ENCODE measurements around the gene XPO6. TPM values are rescaled to one million over a fixed set of nuclear protein-coding genes. Genes with fewer than 3 reads are reported as not detected.
A peak's percentile ranks its signal among the peaks of the same experiment; 100 is the strongest.

XPO6 gene
- polyA plus RNA-seq, 1 donor (not counting 4 experiments of a cell fraction or from before 2014, with no cell fraction given): 127 TPM

GRCh38 chr16:28062847-28063521 is 148.8 kb downstream of the XPO6 start:
- no peaks in the 10 kb centered on the region for H3K79me2 ChIP-seq (ENCODE audit: control insufficient read depth, insufficient read depth, low read length)
- no peak overlapping the region for H2AFZ ChIP-seq (ENCODE audit: control insufficient read depth, low read length)
- no peak overlapping the region for H3K4me2 ChIP-seq (ENCODE audit: control insufficient read depth, extremely low read depth, insufficient read depth, low read depth, low read length)
- no peaks in the 10 kb centered on the region for H3K9me1 ChIP-seq (ENCODE audit: control insufficient read depth, extremely low read depth, insufficient read depth, low read length)
- H3K9me3 ChIP-seq (ENCODE audit: control insufficient read depth, low read depth, low read length): no peaks in the 10 kb centered on the region
- dilution Hi-C loops (cut with MboI; ENCODE audit: extremely low pct_ligation_motif_present, low sequenced_read_pairs): no loop called here
- DNase-seq (ENCODE audit: low read depth, low spot score) (no peak), FAIRE-seq (no peak)
- H3K4me1 ChIP-seq (ENCODE audit: control insufficient read depth, extremely low read depth, insufficient read depth, low read length): no peaks in the 10 kb centered on the region
- H3K9ac ChIP-seq (ENCODE audit: control insufficient read depth, extremely low read depth, insufficient read depth, low read length): no peak overlapping the region
- no peaks in the 10 kb centered on the region for H4K20me1 ChIP-seq (ENCODE audit: control insufficient read depth, extremely low read depth, insufficient read depth, low read length)
- no peak overlapping the region for H3K27ac ChIP-seq (ENCODE audit: control insufficient read depth, insufficient read depth, low read length)
- peaks cover 57% of the 10 kb centered on the region for H3K27me3 ChIP-seq (ENCODE audit: control insufficient read depth, extremely low read depth, insufficient read depth, low read length)
- TF ChIP-seq EZH2 (IDR thresholded peaks at IDR 0.05; ENCODE audit: low read length): no peak
- no peak for TF ChIP-seq CTCF (optimal IDR thresholded peaks at IDR 0.05 in 1 of 3, IDR thresholded peaks at IDR 0.05 in 1 of 3, conservative IDR thresholded peaks at IDR 0.05 in 1 of 3; ENCODE audit: extremely low read depth in 1 of 3, insufficient read depth in 2 of 3, low read length in 3 of 3)
- H3K4me3 ChIP-seq (ENCODE audit: control insufficient read depth in 2 of 3, extremely low read depth in 1 of 3, insufficient read depth in 2 of 3, low read depth in 1 of 3, low read length in 3 of 3): no peak overlapping the region
- H3K36me3 ChIP-seq (ENCODE audit: control insufficient read depth in 2 of 2, extremely low read depth in 1 of 2, insufficient read depth in 2 of 2, low read length in 2 of 2): no peaks in the 10 kb centered on the region

- DNase-seq (ENCODE audit: low read depth, low spot score): no peak
- Histone ChIP-seq H3K9me1 (ENCODE audit: control insufficient read depth, extremely low read depth, insufficient read depth, low read length) (no peaks in the 10 kb centered on the region), H3K9me3 (ENCODE audit: control insufficient read depth, low read depth, low read length) (no peaks in the 10 kb centered on the region), H3K36me3 (ENCODE audit: control insufficient read depth in 2 of 2, extremely low read depth in 1 of 2, insufficient read depth in 2 of 2, low read length in 2 of 2) (no peaks in the 10 kb centered on the region), H4K20me1 (ENCODE audit: control insufficient read depth, extremely low read depth, insufficient read depth, low read length) (no peaks in the 10 kb centered on the region), H3K27ac (ENCODE audit: control insufficient read depth, insufficient read depth, low read length) (no peak overlapping the region), H2AFZ (ENCODE audit: control insufficient read depth, low read length) (no peak overlapping the region), H3K27me3 (ENCODE audit: control insufficient read depth, extremely low read depth, insufficient read depth, low read length) (peaks cover 57% of the 10 kb centered on the region), H3K79me2 (ENCODE audit: control insufficient read depth, insufficient read depth, low read length) (no peaks in the 10 kb centered on the region), H3K4me1 (ENCODE audit: control insufficient read depth, extremely low read depth, insufficient read depth, low read length) (no peaks in the 10 kb centered on the region), H3K4me3 (ENCODE audit: control insufficient read depth in 2 of 3, extremely low read depth in 1 of 3, insufficient read depth in 2 of 3, low read depth in 1 of 3, low read length in 3 of 3) (no peak overlapping the region), H3K4me2 (ENCODE audit: control insufficient read depth, extremely low read depth, insufficient read depth, low read depth, low read length) (no peak overlapping the region), H3K9ac (ENCODE audit: control insufficient read depth, extremely low read depth, insufficient read depth, low read length) (no peak overlapping the region)
- FAIRE-seq: no peak
- TF ChIP-seq EZH2 (IDR thresholded peaks at IDR 0.05; ENCODE audit: low read length) (peak; percentile 42), CTCF (optimal IDR thresholded peaks at IDR 0.05 in 1 of 3, IDR thresholded peaks at IDR 0.05 in 1 of 3, conservative IDR thresholded peaks at IDR 0.05 in 1 of 3; ENCODE audit: extremely low read depth in 1 of 3, insufficient read depth in 2 of 3, low read length in 3 of 3) (no peak)
- dilution Hi-C loops (cut with MboI; ENCODE audit: extremely low pct_ligation_motif_present, low sequenced_read_pairs): no loop called here
Measured at GRCh38 chr16:28062261-28062846, 149.4 kb downstream of the XPO6 start.
